Ishikawa (cell line): Measurements from ENCODE around the gene NEGR1.

ENCODE experiments used
- CEBPB ChIP-seq: IDR thresholded peaks from 2 replicates; pipeline ENCODE4 v1.6.1; 2012
- CREB1 ChIP-seq: IDR thresholded peaks from 2 replicates; pipeline ENCODE4 v1.6.1; 2012; ENCODE audit warnings: low read depth
- EGR1 ChIP-seq: IDR thresholded peaks from 2 replicates; pipeline ENCODE4 v1.6.1; 2012
- EP300 ChIP-seq: IDR thresholded peaks from 2 replicates; pipeline ENCODE4 v1.6.1; 2012; ENCODE audit warnings: borderline replicate concordance
- FOXM1 ChIP-seq: IDR thresholded peaks from 2 replicates; pipeline ENCODE4 v1.6.1; 2012; ENCODE audit warnings: low read depth, borderline replicate concordance
- NFIC ChIP-seq: IDR thresholded peaks from 2 replicates; pipeline ENCODE4 v1.6.1; 2012
- RAD21 ChIP-seq: IDR thresholded peaks from 2 replicates; pipeline ENCODE4 v1.6.1; 2012; ENCODE audit warnings: low read depth
- TAF1 ChIP-seq: IDR thresholded peaks from 2 replicates; pipeline ENCODE4 v1.6.1; 2012; ENCODE audit warnings: low read depth, mild to moderate bottlenecking
- TCF12 ChIP-seq: IDR thresholded peaks from 2 replicates; pipeline ENCODE4 v1.6.1; 2012; ENCODE audit warnings: low read depth
- TEAD4 ChIP-seq: IDR thresholded peaks from 2 replicates; pipeline ENCODE4 v1.6.1; 2012
- YY1 ChIP-seq: IDR thresholded peaks from 2 replicates; pipeline ENCODE4 v1.6.1; 2012; ENCODE audit warnings: low read depth
- ZBTB7A ChIP-seq: IDR thresholded peaks from 2 replicates; pipeline ENCODE4 v1.6.1; 2012; ENCODE audit warnings: low read depth
- TF ChIP-seq, protein P1 (sequence below): IDR thresholded peaks from 2 replicates; pipeline ENCODE4 v1.6.1; 2012
- TF ChIP-seq, protein P2 (sequence below): IDR thresholded peaks from 2 replicates; pipeline ENCODE4 v1.6.1; 2012
- TF ChIP-seq, protein P3 (sequence below): IDR thresholded peaks from 2 replicates; pipeline ENCODE4 v1.6.1; 2012; ENCODE audit warnings: low read depth, mild to moderate bottlenecking

NEGR1 gene

DNA sequence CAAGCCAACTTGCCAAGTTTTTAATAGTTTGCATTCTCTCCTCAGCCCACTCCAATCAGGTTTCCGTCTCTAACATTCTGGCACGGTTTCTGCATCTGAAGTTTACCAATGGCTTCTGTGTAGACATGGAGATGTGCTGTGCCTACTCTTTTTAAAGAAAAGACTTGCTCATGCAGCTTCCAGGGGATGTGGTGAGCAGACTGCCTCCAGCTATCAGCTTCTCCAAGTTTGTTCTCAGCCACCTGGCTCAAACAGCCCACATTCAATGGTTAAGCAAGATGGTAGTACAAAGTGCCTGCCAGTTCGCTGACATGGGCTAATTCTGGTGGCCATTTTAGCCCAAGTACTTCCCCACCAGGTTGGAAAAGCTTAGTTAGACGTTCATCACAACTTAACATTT lies 465.3 kb downstream of the NEGR1 start:
- TF ChIP-seq, protein P1, sequence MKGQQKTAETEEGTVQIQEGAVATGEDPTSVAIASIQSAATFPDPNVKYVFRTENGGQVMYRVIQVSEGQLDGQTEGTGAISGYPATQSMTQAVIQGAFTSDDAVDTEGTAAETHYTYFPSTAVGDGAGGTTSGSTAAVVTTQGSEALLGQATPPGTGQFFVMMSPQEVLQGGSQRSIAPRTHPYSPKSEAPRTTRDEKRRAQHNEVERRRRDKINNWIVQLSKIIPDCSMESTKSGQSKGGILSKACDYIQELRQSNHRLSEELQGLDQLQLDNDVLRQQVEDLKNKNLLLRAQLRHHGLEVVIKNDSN, result no peak
- TF ChIP-seq TCF12, result no peak

DNA sequence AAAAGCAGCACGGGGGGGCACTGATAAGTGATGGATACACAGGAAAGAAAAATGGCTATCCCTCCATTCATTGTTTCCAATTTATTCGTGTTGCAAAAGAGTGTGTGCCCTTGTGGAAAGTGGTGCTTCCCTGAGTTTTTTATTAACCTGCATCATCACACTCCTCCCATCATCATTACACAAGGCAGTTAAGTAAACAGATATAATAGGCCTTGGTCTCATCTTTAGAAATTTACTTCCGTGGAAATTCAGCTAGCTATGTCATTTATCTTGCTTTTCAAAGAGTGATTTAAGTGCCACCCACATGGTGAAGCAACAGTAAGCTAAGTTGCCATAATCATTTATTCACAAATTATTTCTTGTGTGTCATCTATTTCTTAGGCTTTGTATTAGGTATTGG lies 473.3 kb downstream of the NEGR1 start:
- TF ChIP-seq NFIC (no peak), EP300 (no peak), TAF1 (no peak), CEBPB (no peak), CREB1 (no peak), FOXM1 (no peak), TCF12 (no peak), EGR1 (no peak), YY1 (no peak), RAD21 (no peak), ZBTB7A (no peak), TEAD4 (no peak)
- TF ChIP-seq, protein P2, sequence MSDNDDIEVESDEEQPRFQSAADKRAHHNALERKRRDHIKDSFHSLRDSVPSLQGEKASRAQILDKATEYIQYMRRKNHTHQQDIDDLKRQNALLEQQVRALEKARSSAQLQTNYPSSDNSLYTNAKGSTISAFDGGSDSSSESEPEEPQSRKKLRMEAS, result no peak
- TF ChIP-seq, protein P1, result no peak
- TF ChIP-seq, protein P3, sequence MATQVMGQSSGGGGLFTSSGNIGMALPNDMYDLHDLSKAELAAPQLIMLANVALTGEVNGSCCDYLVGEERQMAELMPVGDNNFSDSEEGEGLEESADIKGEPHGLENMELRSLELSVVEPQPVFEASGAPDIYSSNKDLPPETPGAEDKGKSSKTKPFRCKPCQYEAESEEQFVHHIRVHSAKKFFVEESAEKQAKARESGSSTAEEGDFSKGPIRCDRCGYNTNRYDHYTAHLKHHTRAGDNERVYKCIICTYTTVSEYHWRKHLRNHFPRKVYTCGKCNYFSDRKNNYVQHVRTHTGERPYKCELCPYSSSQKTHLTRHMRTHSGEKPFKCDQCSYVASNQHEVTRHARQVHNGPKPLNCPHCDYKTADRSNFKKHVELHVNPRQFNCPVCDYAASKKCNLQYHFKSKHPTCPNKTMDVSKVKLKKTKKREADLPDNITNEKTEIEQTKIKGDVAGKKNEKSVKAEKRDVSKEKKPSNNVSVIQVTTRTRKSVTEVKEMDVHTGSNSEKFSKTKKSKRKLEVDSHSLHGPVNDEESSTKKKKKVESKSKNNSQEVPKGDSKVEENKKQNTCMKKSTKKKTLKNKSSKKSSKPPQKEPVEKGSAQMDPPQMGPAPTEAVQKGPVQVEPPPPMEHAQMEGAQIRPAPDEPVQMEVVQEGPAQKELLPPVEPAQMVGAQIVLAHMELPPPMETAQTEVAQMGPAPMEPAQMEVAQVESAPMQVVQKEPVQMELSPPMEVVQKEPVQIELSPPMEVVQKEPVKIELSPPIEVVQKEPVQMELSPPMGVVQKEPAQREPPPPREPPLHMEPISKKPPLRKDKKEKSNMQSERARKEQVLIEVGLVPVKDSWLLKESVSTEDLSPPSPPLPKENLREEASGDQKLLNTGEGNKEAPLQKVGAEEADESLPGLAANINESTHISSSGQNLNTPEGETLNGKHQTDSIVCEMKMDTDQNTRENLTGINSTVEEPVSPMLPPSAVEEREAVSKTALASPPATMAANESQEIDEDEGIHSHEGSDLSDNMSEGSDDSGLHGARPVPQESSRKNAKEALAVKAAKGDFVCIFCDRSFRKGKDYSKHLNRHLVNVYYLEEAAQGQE, result no peak

DNA sequence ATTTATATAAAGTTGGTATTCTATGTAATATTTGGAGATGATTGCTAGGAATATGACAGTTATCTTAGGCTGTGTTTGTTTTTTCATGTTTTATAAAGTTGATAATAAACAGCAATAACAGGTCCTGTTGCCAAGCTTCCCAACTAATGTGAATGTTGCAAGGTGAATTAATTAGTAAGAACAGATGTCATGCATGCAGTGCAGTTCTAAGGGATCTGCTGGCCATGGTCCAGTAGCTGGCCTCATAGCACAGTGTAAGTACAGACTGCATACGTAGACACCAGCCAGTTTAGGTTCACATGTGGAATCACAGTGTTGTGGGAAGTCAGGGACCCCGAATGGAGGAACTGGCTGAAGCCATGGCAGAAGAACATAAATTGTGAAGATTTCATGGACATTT lies 478.2 kb downstream of the NEGR1 start:
- TF ChIP-seq CEBPB, result no peak
- no peak for TF ChIP-seq EP300
- no peak for TF ChIP-seq TCF12
- TF ChIP-seq TEAD4, result no peak
- no peak for TF ChIP-seq NFIC

DNA sequence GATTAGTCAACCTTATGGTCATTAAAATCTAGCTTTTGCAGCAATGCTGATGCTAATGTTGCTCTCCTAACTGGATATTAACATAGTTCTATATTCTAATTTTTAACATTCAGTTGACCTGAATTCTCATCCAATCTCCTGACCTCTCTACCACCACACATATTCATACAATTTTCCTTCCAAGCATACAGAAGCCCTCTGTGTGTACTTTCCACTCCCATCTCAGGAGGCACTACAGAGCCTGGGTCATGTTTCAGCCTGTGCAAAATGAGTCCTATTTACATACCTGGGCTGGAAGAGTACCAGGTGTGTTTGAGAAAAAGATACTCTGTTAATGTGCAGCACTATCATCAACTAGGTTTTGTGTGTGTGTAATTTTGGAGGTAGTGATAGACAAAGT lies 486.3 kb downstream of the NEGR1 start:
- TF ChIP-seq EGR1, result no peak
- TF ChIP-seq FOXM1, result no peak
- TF ChIP-seq, protein P1, result no peak
- TF ChIP-seq TAF1, result no peak
- no peak for TF ChIP-seq CREB1

DNA sequence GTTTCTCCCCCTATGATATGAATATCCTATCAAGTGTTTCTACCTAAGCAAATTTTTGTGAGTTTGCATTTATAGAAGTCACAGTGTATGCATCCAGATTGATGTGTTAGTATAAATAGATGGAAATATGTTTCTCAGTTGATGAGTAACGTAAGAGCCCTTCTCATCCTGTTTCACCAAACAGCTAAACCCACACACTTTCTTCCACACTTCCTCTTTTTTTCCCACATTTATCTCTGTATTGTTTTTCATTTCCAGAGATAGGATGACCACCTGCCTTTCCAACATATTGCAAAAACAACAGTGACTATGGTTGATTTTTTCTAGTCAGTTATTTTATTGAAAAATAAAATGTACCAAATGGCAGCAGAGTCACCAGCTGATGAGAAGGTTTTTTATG lies 490.1 kb downstream of the NEGR1 start:
- no peak for TF ChIP-seq TAF1
- no peak for TF ChIP-seq TEAD4
- no peak for TF ChIP-seq RAD21
- TF ChIP-seq, protein P2, result no peak
- TF ChIP-seq NFIC, result no peak
- TF ChIP-seq CREB1, result no peak
- no peak for TF ChIP-seq FOXM1
- no peak for TF ChIP-seq ZBTB7A
- TF ChIP-seq, protein P1, result no peak
- TF ChIP-seq YY1, result no peak
- no peak for TF ChIP-seq CEBPB
- no peak for TF ChIP-seq EP300
- no peak for TF ChIP-seq TCF12
- TF ChIP-seq EGR1, result no peak
- TF ChIP-seq, protein P3, result no peak

DNA sequence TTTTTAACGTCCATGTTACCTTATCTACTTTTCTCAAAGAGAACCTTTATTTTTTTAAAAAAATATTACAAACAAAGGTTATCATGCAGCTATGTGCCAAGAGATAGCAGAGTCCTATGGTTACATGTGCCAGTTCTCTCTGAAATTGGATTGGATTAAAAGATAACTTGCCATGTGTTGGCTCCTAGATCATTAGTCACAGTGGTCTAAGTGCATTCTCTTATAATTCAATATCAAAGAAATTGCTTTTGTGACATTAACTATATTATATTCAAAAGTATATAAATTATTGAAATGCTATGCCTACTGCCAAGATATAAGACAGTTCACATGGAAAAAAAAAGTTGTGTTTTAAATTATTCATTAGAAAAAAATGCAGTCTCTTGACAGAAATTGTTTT lies 494.2 kb downstream of the NEGR1 start:
- no peak for TF ChIP-seq RAD21
- TF ChIP-seq YY1, result no peak
- TF ChIP-seq TEAD4, result no peak
- TF ChIP-seq, protein P1, result no peak
- no peak for TF ChIP-seq TCF12
- TF ChIP-seq, protein P2, result no peak
- TF ChIP-seq CEBPB, result no peak
- no peak for TF ChIP-seq NFIC
